Naive thymus-derived CD4-positive, alpha-beta T cell (primary cell): ENCODE data around the gene TPH1. TPM values are rescaled to one million over a fixed set of nuclear protein-coding genes. Genes with fewer than 3 reads are reported as not detected.

Experiments used
- polyA plus RNA-seq, 2 donors: library from polyadenylated mRNA; unstranded; fragments of 300-500 nt; fragmentation: Illumina TruSeq; gene quantifications; one replicate each; pipeline ENCODE4 v1.2.3, GENCODE V29; 2021
- total RNA-seq, 6 experiments: library from RNA in 5 of 6; stranded (reverse) in 5 of 6; gene quantifications; 1 replicate in 5 of 6; 2 replicates in 1 of 6; pipeline ENCODE4 v1.2.3 and lab custom pipeline; 2021 to 2026

The TPH1 gene
- total and polyA plus RNA-seq, 7 experiments from 2014 or later: 0.06 to 2.7 (median 0.90) TPM; not detected in 1

Other genes with a start within 250 kb of the TPH1 start
- 10 to 100 TPM; 35.0 to 57.7 (median 52.9) TPM for gene SERGEF, start 33.2 kb downstream of the TPH1 start, total RNA-seq
- 10 to 100 TPM; 77.0 to 93.5 TPM for gene SERGEF, start 33.2 kb downstream of the TPH1 start, polyA plus RNA-seq
- gene SAAL1, start 59.8 kb upstream of the TPH1 start, total RNA-seq: 10 to 100 TPM; 16.0 to 25.3 (median 19.3) TPM
- gene SAAL1, start 59.8 kb upstream of the TPH1 start, polyA plus RNA-seq: 10 to 100 TPM; 14.6 to 15.2 TPM
- gene MRGPRX3, start 86.3 kb upstream of the TPH1 start, total RNA-seq: not detected
- not detected for gene MRGPRX3, start 86.3 kb upstream of the TPH1 start, polyA plus RNA-seq
- gene MRGPRX4, start 126.6 kb upstream of the TPH1 start, total RNA-seq: not detected
- not detected for gene MRGPRX4, start 126.6 kb upstream of the TPH1 start, polyA plus RNA-seq
- gene SAA4, start 190.5 kb upstream of the TPH1 start, total RNA-seq: under 1 TPM in 1 of 5 experiments, not detected in 4; 0.31 TPM
- not detected for gene SAA4, start 190.5 kb upstream of the TPH1 start, polyA plus RNA-seq
- not detected for gene SAA2, start 202.4 kb upstream of the TPH1 start, total RNA-seq
- gene SAA2, start 202.4 kb upstream of the TPH1 start, polyA plus RNA-seq: not detected
- not detected for gene SAA1, start 220.0 kb upstream of the TPH1 start, total RNA-seq
- gene SAA1, start 220.0 kb upstream of the TPH1 start, polyA plus RNA-seq: not detected